ENCODE results near the gene PUS7.
"Not testable (repeated sequence)": the region's sequence is repeated elsewhere in the genome, so short reads cannot be mapped to it uniquely, and the experiment has no call there.

PUS7 gene

GRCh38 chr7:105439174-105439893 lies 82.7 kb downstream of the PUS7 start:
- peak in 1 of 3 experiments; percentile 35 for DNase-seq

GRCh38 chr7:105438847-105439173 lies 83.3 kb downstream of the PUS7 start:
- DNase-seq: no peak

GRCh38 chr7:105438254-105438653 lies 83.8 kb downstream of the PUS7 start:
- DNase-seq: no peak

- DNase-seq: not testable (repeated sequence)
Measured at GRCh38 chr7:105437356-105437755, 84.7 kb downstream of the PUS7 start.

- DNase-seq: peak; percentile 48 to 86 (median 56)
Measured at GRCh38 chr7:105429746-105430612, 92.1 kb downstream of the PUS7 start.

GRCh38 chr7:105426606-105427146 lies 95.4 kb downstream of the PUS7 start:
- no peak for DNase-seq

GRCh38 chr7:105423987-105424386 lies 98.1 kb downstream of the PUS7 start:
- DNase-seq: no peak

- no peak for DNase-seq
Measured at GRCh38 chr7:105413887-105414437, 108.1 kb downstream of the PUS7 start.

- not testable (repeated sequence) for DNase-seq
Measured at GRCh38 chr7:105410774-105411173, 111.3 kb downstream of the PUS7 start.

- DNase-seq: not testable (repeated sequence)
Measured at GRCh38 chr7:105409775-105410174, 112.3 kb downstream of the PUS7 start.

- no peak for DNase-seq
Measured at GRCh38 chr7:105408791-105409410, 113.2 kb downstream of the PUS7 start.
